HG03095 (cell line): Measurements from ENCODE around the gene OR1S1.
"Not testable (repeated sequence)": the region's sequence is repeated elsewhere in the genome, so short reads cannot be mapped to it uniquely, and the experiment has no call there.

Source experiments
- ATAC-seq: cut with Tn5 transposase; IDR thresholded peaks from one replicate; pipeline ENCODE4 v1.9.1; 2021; ENCODE audit warnings: moderate library complexity; ENCODE audit not compliant: unreplicated experiment

The OR1S1 gene

DNA sequence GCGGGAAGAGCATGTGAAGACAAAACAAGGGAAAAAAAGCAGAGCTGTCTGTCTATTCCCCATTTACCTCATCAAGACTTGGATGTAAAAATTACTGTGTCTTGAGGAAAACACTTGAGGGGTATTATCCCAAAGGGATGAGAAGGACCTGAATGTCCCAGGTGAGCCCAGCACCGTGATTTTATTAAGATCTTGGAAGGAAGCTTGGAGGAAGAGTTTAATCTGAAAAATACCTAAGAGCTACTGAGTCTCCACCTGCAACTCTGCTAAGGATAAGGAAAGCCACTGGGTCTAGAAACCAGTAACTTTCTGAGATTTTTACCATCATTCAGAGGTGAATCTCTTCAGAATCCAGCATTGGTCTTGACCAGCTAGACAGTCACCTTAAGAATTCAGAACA, at the start of gene OR1S1:
Gene OR1S1 (plus strand): TSS at position 301 of the 400 bp plus-strand sequence.
- not testable (repeated sequence) for ATAC-seq

DNA sequence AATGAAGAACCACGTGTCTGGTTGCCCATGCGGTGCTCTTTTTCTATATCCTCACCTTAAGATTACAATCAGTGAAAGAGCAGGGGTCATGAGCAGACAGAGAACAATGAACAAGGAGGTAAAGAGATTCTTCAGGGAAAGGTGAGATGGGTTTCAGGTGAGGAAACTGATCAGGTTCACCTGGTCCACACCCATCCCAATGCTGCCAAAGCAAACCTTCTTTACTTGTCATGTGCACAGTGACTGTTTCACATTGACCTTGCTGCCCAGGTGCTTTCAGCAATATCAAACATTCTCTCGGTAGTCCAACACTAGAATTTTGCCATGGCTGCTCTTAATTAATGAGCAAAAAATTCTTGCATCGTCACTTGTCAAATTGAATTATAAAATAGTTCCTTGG, 48.1 kb upstream of the OR1S1 start:
- no peak for ATAC-seq

DNA sequence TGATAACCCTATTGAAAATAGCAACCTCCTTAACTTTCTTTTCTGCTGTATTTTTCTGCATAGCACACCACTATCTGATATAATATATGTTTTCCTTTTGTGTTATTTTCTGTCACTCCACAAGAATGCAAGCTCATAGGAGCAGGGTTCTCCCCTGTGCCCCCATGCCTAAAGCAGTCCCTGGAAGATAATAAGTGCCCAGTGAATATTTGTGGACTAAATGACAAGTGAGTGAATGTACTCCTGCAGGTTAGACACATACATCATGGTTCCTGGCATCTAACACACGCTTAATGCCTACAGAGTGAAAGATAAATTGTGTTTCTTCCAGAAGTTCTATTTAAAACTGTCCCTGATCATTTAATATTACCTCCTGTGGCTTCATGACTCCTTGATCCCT, 47.5 kb upstream of the OR1S1 start:
- ATAC-seq: no peak

DNA sequence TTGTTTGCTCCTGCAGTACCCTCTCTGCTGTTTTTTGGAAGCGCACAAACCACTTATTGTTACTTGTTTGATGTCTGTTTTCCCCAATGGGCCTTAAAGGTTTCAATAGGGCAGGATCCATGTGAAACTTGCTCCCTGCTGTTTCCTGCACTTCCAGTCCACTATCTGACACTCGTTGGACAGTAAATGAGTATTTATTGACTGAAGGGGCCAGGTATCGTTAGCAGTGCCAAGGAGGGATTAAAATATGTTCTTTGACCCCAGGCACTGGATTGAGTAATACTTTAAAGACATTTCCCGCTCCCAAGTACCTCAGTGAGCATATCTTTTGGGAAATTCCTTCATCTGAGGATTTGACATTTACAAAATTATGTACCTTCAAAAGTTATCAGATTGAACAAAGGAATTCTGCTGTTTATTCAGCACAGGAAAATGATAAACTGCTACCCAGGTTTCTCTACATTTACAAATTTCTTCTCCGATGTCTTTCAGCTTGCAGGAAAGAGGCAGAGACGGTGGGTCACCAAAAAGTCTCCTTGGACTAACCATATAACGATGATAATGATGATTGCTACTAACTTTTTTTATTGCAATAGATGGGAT, 46.9 kb upstream of the OR1S1 start:
- no peak for ATAC-seq

DNA sequence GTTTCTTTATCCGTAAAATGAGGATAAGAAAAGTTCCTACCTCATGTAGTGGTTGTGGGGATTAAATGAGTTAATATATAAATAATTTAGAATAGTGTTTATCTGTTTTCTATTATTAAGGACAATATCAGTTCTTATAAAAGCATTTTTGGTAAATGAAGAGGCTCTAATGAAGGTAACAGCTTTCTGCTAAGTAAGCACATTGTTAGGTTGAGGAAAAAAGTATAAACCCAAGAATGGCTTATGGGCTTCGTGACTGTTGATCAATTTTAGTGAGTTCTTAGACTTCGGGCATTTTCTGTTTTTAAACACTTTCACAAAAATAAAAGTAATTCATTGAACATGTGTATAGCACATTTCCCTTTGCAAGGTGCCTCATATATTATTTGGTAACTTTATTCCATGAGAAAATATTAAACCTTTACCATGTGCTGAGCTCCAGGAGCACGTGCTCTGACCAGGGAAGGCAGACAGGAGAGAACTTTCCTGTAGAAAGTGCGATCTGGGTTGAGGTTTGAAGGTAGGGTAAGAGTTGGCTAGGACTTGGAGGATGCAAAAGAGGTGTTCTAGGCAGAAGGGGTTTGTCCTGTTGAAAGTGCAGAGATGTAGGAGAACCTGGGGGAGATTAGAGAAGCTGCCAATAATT, 35.0 kb upstream of the OR1S1 start:
- no peak for ATAC-seq

DNA sequence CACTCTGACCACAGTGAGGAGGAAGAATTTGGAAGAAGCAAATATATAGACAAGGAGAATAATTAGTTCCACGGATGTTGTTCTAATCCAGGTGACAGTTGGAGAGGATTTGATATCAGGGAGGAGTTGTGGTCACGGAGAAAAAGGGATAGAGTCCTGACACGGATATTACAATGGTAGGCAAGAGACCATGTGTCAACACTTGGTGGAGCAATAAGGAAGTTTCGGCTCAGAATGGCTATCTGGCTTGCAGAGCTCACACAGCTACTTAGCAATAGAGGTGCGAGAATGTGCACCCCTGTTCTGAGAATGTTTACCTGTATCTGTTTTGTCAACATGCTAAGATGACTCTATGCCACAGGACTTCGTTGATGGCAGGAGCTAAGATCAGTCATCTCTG, 34.1 kb upstream of the OR1S1 start:
- no peak for ATAC-seq

DNA sequence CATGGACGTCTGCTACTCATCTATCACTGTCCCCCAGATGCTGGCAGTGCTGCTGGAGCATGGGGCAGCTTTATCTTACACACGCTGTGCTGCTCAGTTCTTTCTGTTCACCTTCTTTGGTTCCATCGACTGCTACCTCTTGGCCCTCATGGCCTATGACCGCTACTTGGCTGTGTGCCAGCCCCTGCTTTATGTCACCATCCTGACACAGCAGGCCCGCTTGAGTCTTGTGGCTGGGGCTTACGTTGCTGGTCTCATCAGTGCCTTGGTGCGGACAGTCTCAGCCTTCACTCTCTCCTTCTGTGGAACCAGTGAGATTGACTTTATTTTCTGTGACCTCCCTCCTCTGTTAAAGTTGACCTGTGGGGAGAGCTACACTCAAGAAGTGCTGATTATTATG, 32.9 kb upstream of the OR1S1 start:
- ATAC-seq: no peak

DNA sequence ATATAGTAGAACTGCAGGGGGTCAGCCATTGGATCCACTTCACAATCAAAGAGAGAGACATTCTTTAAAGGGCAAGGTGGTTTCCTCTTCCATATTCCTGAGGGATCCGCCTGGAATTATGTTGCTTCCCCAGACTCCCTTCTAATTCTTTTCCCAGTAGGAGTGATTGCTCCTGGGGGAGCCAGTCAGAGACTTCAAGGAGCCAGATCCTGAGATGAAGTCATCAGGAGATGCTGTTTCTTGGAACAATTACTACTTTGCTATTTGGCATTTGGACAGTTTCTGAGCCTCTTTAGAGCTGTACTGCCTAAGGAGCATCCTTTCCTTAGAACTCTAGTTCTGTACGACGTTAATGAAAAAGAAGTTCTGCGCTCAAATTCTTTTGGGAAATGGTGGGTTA, 25.6 kb upstream of the OR1S1 start:
- no peak for ATAC-seq

DNA sequence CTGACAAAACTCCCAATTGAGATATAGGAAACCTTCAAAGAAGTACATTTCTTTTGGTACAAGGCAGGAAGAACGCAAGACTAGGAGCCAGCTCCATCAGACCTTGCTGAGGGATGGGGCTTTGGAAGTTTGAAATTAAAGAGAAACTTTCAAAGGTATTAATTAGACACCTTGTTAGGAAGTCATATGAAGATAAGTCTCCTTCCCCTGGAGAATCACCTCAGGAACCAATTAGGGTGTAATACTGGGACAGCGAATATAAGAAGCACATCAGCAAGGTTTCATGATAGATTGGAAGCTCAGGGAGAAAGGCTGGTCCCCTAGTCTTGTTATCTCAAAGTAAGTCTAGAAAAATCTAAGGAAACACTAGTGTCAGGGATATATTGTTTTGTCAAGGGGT, 23.8 kb upstream of the OR1S1 start, which contains the start of gene OR9Q2:
Gene OR9Q2 (plus strand): TSS at position 301 of the 400 bp plus-strand sequence. CDS start 1,421 bp downstream, outside the sequence.
- no peak for ATAC-seq

DNA sequence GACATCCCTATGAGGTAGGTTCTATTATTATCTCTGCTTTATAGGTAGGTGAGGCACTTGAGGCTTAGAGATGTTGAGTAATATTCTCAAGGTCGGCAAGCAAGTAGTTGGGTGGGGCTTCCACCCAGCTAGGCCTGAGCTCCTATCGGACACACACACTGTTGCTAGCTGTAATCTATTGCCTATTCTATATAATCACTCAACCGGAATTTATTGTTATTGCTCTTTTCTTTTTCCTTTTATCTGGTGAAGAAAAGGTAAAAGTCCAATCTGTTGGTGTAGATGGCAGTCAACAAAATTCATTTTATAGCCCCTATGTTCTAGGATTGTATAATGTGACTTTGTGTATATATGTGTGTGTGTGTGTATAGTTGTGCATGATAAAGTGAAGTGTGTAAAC, 20.3 kb upstream of the OR1S1 start:
- ATAC-seq: no peak

DNA sequence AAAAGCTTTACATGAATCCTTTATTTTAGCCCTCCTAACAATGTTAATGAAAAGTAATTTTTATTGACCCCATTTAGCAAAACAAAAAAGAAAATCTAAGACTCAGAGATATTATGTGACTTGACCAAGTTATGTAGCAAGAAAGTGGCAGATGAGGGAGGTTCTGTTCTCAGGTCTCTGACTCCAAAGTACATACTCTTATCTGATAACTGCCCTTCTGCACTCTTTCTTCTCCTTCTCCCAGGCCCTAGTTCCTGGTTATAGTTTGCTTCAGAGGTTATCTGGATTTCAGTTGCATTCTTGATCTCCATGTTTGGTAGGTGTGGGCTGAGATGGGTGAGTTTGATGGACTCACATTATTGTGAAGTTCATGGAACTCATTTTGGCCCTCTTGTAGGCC, 19.1 kb upstream of the OR1S1 start:
- ATAC-seq: no peak

DNA sequence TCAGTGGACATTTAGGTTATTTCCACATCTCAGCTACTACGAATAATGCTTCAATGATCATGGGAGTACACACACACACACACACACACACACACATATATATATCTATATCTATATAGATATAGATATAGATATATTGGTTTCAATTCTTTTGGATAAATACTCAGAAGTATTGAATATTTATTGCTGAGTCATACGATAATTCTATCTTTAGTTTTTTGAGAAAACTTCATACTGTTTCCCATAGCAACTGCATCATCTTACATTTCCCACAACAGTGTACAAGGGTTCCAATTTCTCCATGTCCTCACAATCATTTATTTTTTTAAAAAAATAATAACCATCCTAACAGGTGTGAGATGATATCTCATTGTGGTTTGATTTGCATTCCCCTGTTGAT, 16.6 kb upstream of the OR1S1 start:
- no peak for ATAC-seq

DNA sequence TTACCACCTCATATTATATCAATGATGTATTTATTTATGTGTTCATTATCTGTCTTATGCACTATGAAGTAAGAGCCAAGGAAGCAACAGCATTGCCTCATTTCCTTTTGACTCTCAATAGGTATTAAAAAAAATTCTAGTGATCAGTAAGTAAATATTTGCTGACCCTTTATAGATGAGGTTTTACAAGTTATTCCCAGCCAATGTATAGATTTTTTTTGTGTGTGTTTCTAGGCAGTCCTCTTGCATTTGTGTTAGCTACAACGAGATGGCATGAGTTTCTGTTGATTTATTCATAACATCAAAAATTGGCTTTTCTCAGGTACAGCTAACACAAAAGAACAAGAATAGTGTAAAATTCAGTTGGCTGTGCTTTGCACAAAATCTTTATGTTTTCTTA, 13.2 kb upstream of the OR1S1 start:
- no peak for ATAC-seq

DNA sequence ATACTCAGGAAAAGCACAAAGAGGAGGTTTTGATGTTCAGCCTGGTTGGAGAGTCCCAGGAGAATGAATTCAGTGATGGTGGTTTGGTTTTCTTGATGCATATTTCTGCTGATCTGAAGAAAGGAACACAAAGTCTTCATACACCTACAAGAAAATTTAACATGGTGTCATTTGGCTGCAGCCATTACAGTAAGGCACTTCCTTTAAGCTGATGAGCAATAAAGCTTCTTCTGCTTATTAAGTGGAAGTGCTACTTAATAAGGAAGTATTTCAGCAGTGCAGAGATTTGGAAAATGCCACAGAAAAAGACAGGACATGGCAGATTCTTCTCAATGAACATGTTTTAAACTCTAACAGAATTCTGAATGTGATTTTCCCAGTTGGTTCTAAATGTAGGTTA, 8.5 kb upstream of the OR1S1 start, which contains the start of gene OR1S2:
Gene OR1S2 (minus strand): TSS at position 101 of the 400 bp plus-strand sequence. CDS start 0 bp downstream, at position 101.
- ATAC-seq: no peak

DNA sequence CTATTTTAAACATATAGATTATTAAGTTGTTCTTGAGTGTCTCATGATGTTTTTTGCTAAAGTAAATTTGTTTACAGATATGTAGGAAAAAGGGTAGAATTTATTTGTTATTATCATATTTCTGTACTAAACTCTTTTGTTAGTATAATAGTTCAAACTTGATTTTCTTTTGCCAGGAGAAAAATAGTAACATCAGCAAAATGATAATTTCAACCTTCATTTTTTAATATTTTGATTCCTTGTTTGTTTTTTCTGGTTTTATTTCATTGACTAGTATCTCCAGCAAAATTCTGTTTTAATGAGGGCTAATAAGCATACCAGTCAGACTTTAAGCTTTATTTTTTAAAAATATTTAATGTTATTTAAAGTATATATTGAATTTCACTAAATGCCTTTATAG, 4.0 kb downstream of the OR1S1 start:
- ATAC-seq: no peak

DNA sequence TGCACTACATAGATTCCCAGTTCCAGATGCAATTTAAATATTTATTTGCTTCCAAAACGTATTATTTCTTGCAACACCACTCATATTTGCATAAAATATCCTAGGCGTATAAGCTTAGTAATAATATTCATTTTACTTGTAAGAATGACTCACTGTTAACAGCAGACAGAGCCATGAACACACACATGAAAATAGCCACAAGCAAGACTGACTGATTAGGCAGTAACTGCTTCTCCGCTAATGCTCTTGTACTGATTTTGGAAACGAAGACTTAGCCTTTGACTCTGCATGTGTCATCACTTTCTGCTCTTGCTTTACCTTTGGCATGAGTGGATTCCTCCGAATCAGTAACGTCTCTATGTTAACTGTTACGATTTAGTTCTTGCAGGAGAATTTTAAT, 10.2 kb downstream of the OR1S1 start:
- no peak for ATAC-seq

DNA sequence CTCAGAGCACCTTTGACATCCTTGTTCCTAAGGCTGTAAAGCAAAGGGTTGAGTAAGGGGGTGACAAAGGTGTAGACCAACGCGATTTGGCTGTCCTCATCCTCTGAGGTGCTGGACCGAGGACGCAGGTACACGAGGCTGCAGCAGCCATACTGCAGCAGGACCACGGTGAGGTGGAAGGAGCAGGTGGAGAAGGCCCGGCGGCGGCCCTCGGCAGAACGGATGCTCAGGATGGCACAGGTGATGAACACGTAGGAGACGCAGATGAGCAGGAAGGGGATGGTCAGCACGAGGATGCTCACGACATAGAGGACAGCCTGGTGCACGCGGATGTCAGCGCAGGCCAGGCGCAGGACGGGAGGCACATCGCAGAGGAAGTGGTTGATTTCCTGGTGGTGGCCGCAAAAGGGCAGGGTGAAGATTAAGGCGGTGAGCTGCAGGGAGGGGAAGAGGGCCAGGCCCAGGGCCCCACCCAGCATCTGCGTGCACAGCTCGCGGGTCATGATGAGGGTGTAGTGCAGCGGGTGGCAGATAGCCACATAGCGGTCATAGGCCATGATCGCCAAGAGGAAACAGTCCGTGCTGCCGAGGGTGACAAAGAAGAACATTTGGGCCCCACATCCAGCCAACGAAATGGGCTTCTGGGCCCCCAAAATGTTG, 15.6 kb downstream of the OR1S1 start:
- ATAC-seq: no peak

DNA sequence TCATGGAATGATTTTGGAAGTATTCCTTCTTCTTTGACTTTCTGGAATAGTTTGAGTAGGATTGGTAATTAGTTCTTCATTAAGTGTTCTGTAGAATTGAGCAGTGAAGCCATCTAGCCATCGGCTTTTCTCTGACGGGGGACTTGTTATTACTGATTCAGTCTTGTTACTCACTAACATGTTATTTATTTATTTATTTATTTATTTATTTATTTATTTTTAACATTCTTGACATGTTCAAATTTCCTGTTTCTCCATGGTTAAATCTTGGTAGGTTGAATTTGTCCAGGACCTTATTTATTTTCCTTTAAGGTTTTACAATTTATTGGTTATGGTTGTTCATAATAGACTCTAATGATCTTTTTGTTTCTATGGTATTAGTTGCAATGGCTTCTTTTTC, 31.4 kb downstream of the OR1S1 start:
- ATAC-seq: no peak

DNA sequence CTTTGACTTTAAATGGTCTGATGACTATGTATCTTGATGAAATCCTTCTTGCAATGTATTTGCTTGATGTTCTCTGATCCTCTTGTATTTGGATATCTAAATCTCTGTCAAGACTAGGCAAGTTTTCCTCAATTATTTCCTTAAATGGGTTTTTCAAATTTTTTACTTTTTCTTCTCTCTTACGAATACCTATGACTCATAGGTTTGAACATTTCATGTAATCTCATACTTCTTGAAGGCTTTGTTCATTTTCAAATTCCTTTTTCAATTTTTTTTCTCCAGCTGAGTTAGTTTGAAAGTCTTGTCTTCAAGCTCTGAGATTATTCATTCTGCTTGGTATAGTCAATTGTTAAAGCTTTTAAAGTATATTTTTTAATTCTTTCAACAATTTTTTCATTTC, 42.4 kb downstream of the OR1S1 start:
- no peak for ATAC-seq

DNA sequence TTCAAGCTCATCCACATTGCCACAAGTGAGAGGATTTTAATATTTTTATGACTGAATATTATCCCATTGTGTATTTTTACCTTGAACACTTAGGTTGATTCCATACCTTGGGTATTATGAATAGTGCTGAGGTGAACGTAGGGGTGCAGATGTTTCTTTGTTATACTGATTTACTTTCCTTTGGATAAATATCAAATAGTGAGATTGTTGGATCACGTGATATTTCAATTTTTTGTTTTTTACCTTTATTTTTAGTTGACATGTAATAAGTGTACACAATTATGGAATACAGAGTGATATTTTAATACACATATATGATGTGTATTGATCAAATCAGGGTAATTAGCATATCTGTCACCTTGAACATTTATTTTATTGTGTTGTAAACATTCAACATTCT, 47.5 kb downstream of the OR1S1 start:
- no peak for ATAC-seq
